H1 (cell line): ENCODE data around the gene MAGOHB. TPM values are rescaled to one million over a fixed set of nuclear protein-coding genes. Genes with fewer than 3 reads are reported as not detected.

Experiments used
- CTCF ChIA-PET: fragments of 300-600 bp; sonication (Branson Sonifier 250); formaldehyde crosslinking; loops from one replicate; lab custom pipeline; 2021; ENCODE audit not compliant: partially characterized antibody; lab: Charles Lee
- POLR2A ChIA-PET: fragments of 300-600 bp; sonication (Branson Sonifier 250); formaldehyde crosslinking; loops from one replicate; lab custom pipeline; 2021; ENCODE audit warnings: inconsistent platforms; ENCODE audit not compliant: partially characterized antibody; lab: Charles Lee
- DNase-seq, 2 experiments: peaks; one replicate each; pipeline versions ENCODE4 v3.0.0 to v3.0.0-alpha.2; 2010 to 2022; ENCODE audit warnings: low spot score in 2 of 2, low read depth in 1 of 2, mixed read lengths in 1 of 2
- FAIRE-seq: peaks from 2 replicates; lab custom pipeline; 2011; peaks lifted over from hg19 to GRCh38; lab: Jason Lieb, UNC
- H2AFZ ChIP-seq: 2 replicates; pipeline ENCODE4 v1.8.1; 2012; ENCODE audit warnings: low read length, inconsistent platforms
- H2AK5ac ChIP-seq: 2 replicates; pipeline ENCODE4 v1.6.1; 2013; ENCODE audit warnings: low read depth, low read length
- H2BK120ac ChIP-seq: replicated peaks from 2 replicates; pipeline ENCODE3; 2013; ENCODE audit warnings: low read depth, low read length, inconsistent platforms
- H2BK12ac ChIP-seq: 2 replicates; pipeline ENCODE4 v1.6.1; 2013; ENCODE audit warnings: low read depth, low read length
- H2BK15ac ChIP-seq: 2 replicates; pipeline ENCODE4 v1.6.1; 2013; ENCODE audit warnings: low read length
- H2BK20ac ChIP-seq: 2 replicates; pipeline ENCODE4 v1.6.1; 2013; ENCODE audit warnings: low read length
- H2BK5ac ChIP-seq: 2 replicates; pipeline ENCODE4 v1.6.1; 2013; ENCODE audit warnings: low read depth, low read length
- H3K14ac ChIP-seq: 2 replicates; pipeline ENCODE4 v1.6.1; 2013; ENCODE audit warnings: inconsistent platforms; ENCODE audit not compliant: insufficient read length
- H3K18ac ChIP-seq: 2 replicates; pipeline ENCODE4 v1.6.1; 2013; ENCODE audit warnings: low read length; ENCODE audit errors: extremely low read depth
- H3K23ac ChIP-seq: 2 replicates; pipeline ENCODE4 v1.6.1; 2013; ENCODE audit warnings: inconsistent platforms; ENCODE audit not compliant: insufficient read length
- H3K23me2 ChIP-seq: 2 replicates; pipeline ENCODE4 v1.6.1; 2013; ENCODE audit warnings: low read depth, low read length
- H3K27ac ChIP-seq: 2 replicates; pipeline ENCODE4 v1.6.1; 2011; ENCODE audit warnings: low read depth, low read length, inconsistent platforms
- H3K27me3 ChIP-seq, 4 experiments: replicated peaks in 1 of 4; 1 replicate in 1 of 4; 2 replicates in 3 of 4; pipeline versions ENCODE4 v1.6.1 to v1.8.1; 2011 to 2013; ENCODE audit warnings: low read length in 3 of 4, mild to moderate bottlenecking in 3 of 4, inconsistent platforms in 2 of 4, mixed read lengths in 2 of 4, moderate library complexity in 1 of 4; ENCODE audit not compliant: control insufficient read depth in 3 of 4, insufficient read depth in 3 of 4; ENCODE audit errors: extremely low read depth in 1 of 4
- H3K36me3 ChIP-seq, 4 experiments: 2 replicates each; pipeline versions ENCODE4 v1.6.1 to v1.8.1; 2011 to 2013; ENCODE audit warnings: mild to moderate bottlenecking in 4 of 4, low read length in 3 of 4, moderate library complexity in 2 of 4, control low read depth in 1 of 4, inconsistent platforms in 1 of 4; ENCODE audit not compliant: insufficient read depth in 4 of 4, control insufficient read depth in 2 of 4
- H3K4ac ChIP-seq: replicated peaks from 2 replicates; pipeline ENCODE3; 2013; ENCODE audit warnings: low read length, low read depth, mixed read lengths, inconsistent platforms; ENCODE audit not compliant: insufficient read length
- H3K4me1 ChIP-seq, 4 experiments: replicated peaks in 1 of 4; 1 replicate in 1 of 4; 2 replicates in 3 of 4; pipeline versions ENCODE4 v1.6.1 to v1.8.1; 2011 to 2013; ENCODE audit warnings: low read length in 3 of 4, inconsistent platforms in 2 of 4, mixed read lengths in 1 of 4; ENCODE audit not compliant: insufficient read depth in 4 of 4, control insufficient read depth in 3 of 4
- H3K4me2 ChIP-seq, 2 experiments: 2 replicates each; pipeline versions ENCODE4 v1.6.1 to v1.8.1; 2011 to 2013; ENCODE audit warnings: low read depth in 2 of 2, low read length in 2 of 2, control low read depth in 1 of 2, inconsistent platforms in 1 of 2, mild to moderate bottlenecking in 1 of 2; ENCODE audit not compliant: insufficient read depth in 1 of 2
- H3K4me3 ChIP-seq, 4 experiments: fragments of 200-600, 300-600 bp in 1 of 4; sonication (generic), shearing (Covaris generic), sonication (Bioruptor Twin) in 1 of 4; 2 replicates each; pipeline versions ENCODE4 v1.5.1 to v1.8.1; 2011 to 2016; ENCODE audit warnings: low read length in 4 of 4, low read depth in 3 of 4, control low read depth in 2 of 4, inconsistent platforms in 2 of 4, mild to moderate bottlenecking in 2 of 4, mixed read lengths in 1 of 4, moderate library complexity in 1 of 4; ENCODE audit not compliant: insufficient read depth in 2 of 4; ENCODE audit errors: extremely low read depth in 1 of 4
- H3K56ac ChIP-seq: replicated peaks from 2 replicates; pipeline ENCODE3; 2013; ENCODE audit warnings: low read depth, mild to moderate bottlenecking, mixed read lengths, low read length, inconsistent platforms; ENCODE audit not compliant: insufficient read length
- H3K79me1 ChIP-seq: 2 replicates; pipeline ENCODE4 v1.6.1; 2013; ENCODE audit warnings: low read depth, low read length, control low read depth
- H3K79me2 ChIP-seq, 2 experiments: 2 replicates each; pipeline versions ENCODE4 v1.6.1 to v1.8.1; 2012 to 2013; ENCODE audit warnings: low read length in 2 of 2, mild to moderate bottlenecking in 2 of 2, inconsistent platforms in 1 of 2; ENCODE audit not compliant: insufficient read depth in 2 of 2, control insufficient read depth in 1 of 2
- H3K9ac ChIP-seq, 4 experiments: replicated peaks in 1 of 4; 1 replicate in 1 of 4; 2 replicates in 3 of 4; pipeline versions ENCODE4 v1.6.1 to v1.8.1; 2011 to 2013; ENCODE audit warnings: low read depth in 3 of 4, low read length in 3 of 4, control low read depth in 2 of 4, mild to moderate bottlenecking in 2 of 4, moderate library complexity in 2 of 4, inconsistent platforms in 1 of 4; ENCODE audit errors: extremely low read depth in 1 of 4
- H3K9me3 ChIP-seq, 2 experiments: 2 replicates each; pipeline versions ENCODE4 v1.6.1 to v1.8.1; 2012 to 2013; ENCODE audit warnings: mild to moderate bottlenecking in 2 of 2, moderate library complexity in 2 of 2, control low read depth in 1 of 2, inconsistent platforms in 1 of 2, low read depth in 1 of 2, low read length in 1 of 2, mixed read lengths in 1 of 2; ENCODE audit not compliant: insufficient read depth in 2 of 2
- H4K20me1 ChIP-seq, 2 experiments: replicated peaks in 1 of 2; 2 replicates each; pipeline versions ENCODE3 to v1.8.1; 2011 to 2013; ENCODE audit warnings: inconsistent platforms in 2 of 2, low read length in 2 of 2, mild to moderate bottlenecking in 1 of 2; ENCODE audit not compliant: insufficient read depth in 2 of 2, control insufficient read depth in 1 of 2
- H4K5ac ChIP-seq: 2 replicates; pipeline ENCODE4 v1.6.1; 2013; ENCODE audit warnings: low read length, low read depth, mixed read lengths, inconsistent platforms; ENCODE audit not compliant: insufficient read length
- H4K8ac ChIP-seq: 2 replicates; pipeline ENCODE4 v1.8.0; 2013; ENCODE audit warnings: mild to moderate bottlenecking, moderate library complexity, low read length, inconsistent platforms; ENCODE audit not compliant: insufficient read depth; ENCODE audit errors: extremely low read depth
- H4K91ac ChIP-seq: replicated peaks from 2 replicates; pipeline ENCODE3; 2013; ENCODE audit warnings: low read length, mixed read lengths, inconsistent platforms; ENCODE audit not compliant: insufficient read length
- CBX8 ChIP-seq: fragments of 300-800, 300-1000 bp; sonication (generic); IDR thresholded peaks from 2 replicates; pipeline ENCODE4 v1.7.1; 2016; ENCODE audit warnings: low read depth, low read length, borderline replicate concordance
- EP300 ChIP-seq, 2 experiments: IDR thresholded peaks; 1 replicate in 1 of 2; 2 replicates in 1 of 2; pipeline ENCODE4 v1.6.1; 2011 to 2012; ENCODE audit warnings: low read depth in 2 of 2, low read length in 2 of 2, mild to moderate bottlenecking in 2 of 2, borderline replicate concordance in 1 of 2, inconsistent platforms in 1 of 2, moderate library complexity in 1 of 2
- FOSL1 ChIP-seq: IDR thresholded peaks from 2 replicates; pipeline ENCODE4 v1.6.1; 2011; ENCODE audit warnings: mild to moderate bottlenecking, low read depth, low read length, moderate library complexity; ENCODE audit not compliant: insufficient read depth
- WGBS, 2 experiments: shearing (Covaris generic) in 1 of 2; methylation state at CpG; one replicate each; pipeline versions ENCODE4 v1.1.6 to v1.1.7; 2013 to 2015; ENCODE audit warnings: low lambda C conversion rate in 2 of 2, mixed read lengths in 2 of 2, inconsistent platforms in 1 of 2, low coverage in 1 of 2, missing lambda C conversion rate in 1 of 2; ENCODE audit not compliant: insufficient replicate concordance in 2 of 2, insufficient coverage in 1 of 2, insufficient read length in 1 of 2; ENCODE audit errors: extremely low coverage in 1 of 2, missing lambda C conversion rate in 1 of 2; 5-methylcytosine and 5-hydroxymethylcytosine counted together
- polyA plus RNA-seq, 7 experiments: library from polyadenylated mRNA; depleted of rRNA in 3 of 7; stranded (reverse) in 5 of 7; unstranded in 2 of 7; fragments of >200 nt in 5 of 7; fragments of 200-250 nt in 2 of 7; gene quantifications; 1 replicate in 5 of 7; 2 replicates in 1 of 7; 4 replicates in 1 of 7; pipeline versions ENCODE4 v1.2.1 to v1.2.3, GENCODE V29; 2011 to 2013; ENCODE audit warnings: missing spikeins in 2 of 7, mixed read lengths in 2 of 7
- total RNA-seq: library from RNA; stranded (reverse); fragmentation: NEBNext Ultra II Directional; extraction: Animal tissue kit (Norgen Biotek cat#: 25700); gene quantifications from 2 replicates; pipeline ENCODE4 v1.2.1, GENCODE V29; 2021
- TF ChIP-seq, protein P1 (sequence below): IDR thresholded peaks from 2 replicates; pipeline ENCODE4 v1.6.1; 2012; ENCODE audit warnings: low read length, inconsistent platforms

MAGOHB gene
- total and polyA plus RNA-seq, 2 of the 8 experiments (the other 6 are each of a cell fraction or from before 2014, with no cell fraction given), result 21.5 to 53.7 TPM

DNA sequence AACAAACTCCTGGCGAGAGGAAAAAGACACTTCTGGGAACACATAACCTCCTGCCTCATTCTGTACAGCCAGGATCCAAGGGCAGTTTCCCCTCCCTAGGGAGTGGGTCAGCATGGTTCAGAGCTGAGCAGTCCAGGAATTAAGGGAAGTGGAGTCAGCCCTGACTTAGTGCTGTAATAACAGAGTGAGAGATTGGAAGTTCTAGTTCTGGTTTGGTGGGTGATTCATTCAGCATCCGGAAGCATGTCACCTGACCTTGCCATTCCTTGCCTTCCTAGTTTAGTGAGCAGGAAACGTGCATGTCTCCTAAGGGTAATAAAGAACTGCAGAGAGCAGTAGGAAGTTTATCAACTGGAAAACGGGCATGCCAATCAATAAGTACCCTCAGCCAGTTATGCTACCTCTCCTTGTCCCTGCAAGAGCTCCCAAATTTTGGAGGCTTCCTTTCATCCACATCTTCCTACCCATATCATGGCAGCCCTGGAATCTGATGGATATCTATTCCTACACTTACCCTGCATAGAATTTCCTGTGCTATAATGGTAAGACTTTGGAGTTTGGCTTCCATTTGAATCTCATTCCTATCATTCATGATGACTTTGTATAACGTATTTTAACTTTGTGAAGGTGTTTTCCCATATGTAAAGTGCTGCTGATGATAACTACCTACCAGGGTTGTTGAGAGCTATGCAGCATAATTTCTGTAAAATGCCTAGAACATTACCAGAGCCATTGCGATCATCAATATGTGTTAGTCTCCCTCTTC, 28.5 kb upstream of the MAGOHB start:
- 90% methylated on average over 6 of the region's 6 CpGs; no CpG with 5 or more reads in 1 of the 2 experiments for WGBS, 2 experiments
- no peak overlapping the region for H2BK5ac ChIP-seq
- no peak overlapping the region for H2BK20ac ChIP-seq
- no peak overlapping the region for H2BK12ac ChIP-seq
- no peak overlapping the region for H3K4ac ChIP-seq
- CTCF ChIA-PET, result interaction anchor here (1.0 kb wide), 1 partner anchor 21 kb away, joined by 4 read pairs; no protein-coding TSS in a partner anchor
- H3K18ac ChIP-seq, result no peak overlapping the region
- H4K5ac ChIP-seq, result no peak overlapping the region
- H4K91ac ChIP-seq, result no peak overlapping the region
- TF ChIP-seq CBX8, result no peak
- TF ChIP-seq, protein P1, sequence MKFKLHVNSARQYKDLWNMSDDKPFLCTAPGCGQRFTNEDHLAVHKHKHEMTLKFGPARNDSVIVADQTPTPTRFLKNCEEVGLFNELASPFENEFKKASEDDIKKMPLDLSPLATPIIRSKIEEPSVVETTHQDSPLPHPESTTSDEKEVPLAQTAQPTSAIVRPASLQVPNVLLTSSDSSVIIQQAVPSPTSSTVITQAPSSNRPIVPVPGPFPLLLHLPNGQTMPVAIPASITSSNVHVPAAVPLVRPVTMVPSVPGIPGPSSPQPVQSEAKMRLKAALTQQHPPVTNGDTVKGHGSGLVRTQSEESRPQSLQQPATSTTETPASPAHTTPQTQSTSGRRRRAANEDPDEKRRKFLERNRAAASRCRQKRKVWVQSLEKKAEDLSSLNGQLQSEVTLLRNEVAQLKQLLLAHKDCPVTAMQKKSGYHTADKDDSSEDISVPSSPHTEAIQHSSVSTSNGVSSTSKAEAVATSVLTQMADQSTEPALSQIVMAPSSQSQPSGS, result no peak
- TF ChIP-seq EP300 (IDR thresholded peaks at IDR 0.05; ENCODE audit: borderline replicate concordance in 1 of 2, low read depth in 2 of 2, low read length in 2 of 2), result no peak
- TF ChIP-seq FOSL1, result no peak
- H3K9ac ChIP-seq, result no peak overlapping the region
- H4K20me1 ChIP-seq, result no peaks in the 10 kb centered on the region
- no peak overlapping the region for H3K4me2 ChIP-seq
- no peak overlapping the region for H2AFZ ChIP-seq
- no peak overlapping the region for H4K8ac ChIP-seq
- no peak overlapping the region for H2AK5ac ChIP-seq
- no peaks in the 10 kb centered on the region for H3K27me3 ChIP-seq
- H3K79me1 ChIP-seq, result no peaks in the 10 kb centered on the region
- no peak for DNase-seq
- H3K56ac ChIP-seq, result no peak overlapping the region
- peaks cover 0 to 2% (median 0%) of the 10 kb centered on the region in 4 experiments; a peak in 2 of 7 replicates for H3K4me1 ChIP-seq
- no peak overlapping the region for H3K4me3 ChIP-seq
- no peak overlapping the region for H3K14ac ChIP-seq
- no peaks in the 10 kb centered on the region; a peak in 1 of 8 replicates for H3K36me3 ChIP-seq
- no peak overlapping the region for H2BK15ac ChIP-seq
- no peak overlapping the region for H3K23ac ChIP-seq
- FAIRE-seq, result no peak
- no peak overlapping the region for H2BK120ac ChIP-seq
- no peaks in the 10 kb centered on the region for H3K79me2 ChIP-seq
- POLR2A ChIA-PET, result interaction anchor here (1.1 kb wide), 1 partner anchor 30 kb away, joined by 3 read pairs; no protein-coding TSS in a partner anchor
- no peaks in the 10 kb centered on the region for H3K23me2 ChIP-seq
- peaks cover 16 to 18% of the 10 kb centered on the region in 2 experiments for H3K9me3 ChIP-seq
- no peak overlapping the region for H3K27ac ChIP-seq
